Uterus (tissue), 2 donors: ENCODE results near the gene THG1L.

Experiments
- POLR2A ChIP-seq, 2 donors: fragments of 450-650 bp; IDR thresholded peaks; one replicate each; pipeline ENCODE4 v1.6.1; 2016; ENCODE audit warnings: antibody characterized with exemption in 2 of 2, mild to moderate bottlenecking in 1 of 2, moderate library complexity in 1 of 2
- TF ChIP-seq, protein P1 (sequence below), 4 experiments: fragments of 200-600 bp in 2 of 4; fragments of 450-650 bp in 2 of 4; sonication (generic) in 2 of 4; IDR thresholded peaks; one replicate each; pipeline ENCODE4 v1.5.1; 2016 to 2019; ENCODE audit warnings: antibody characterized with exemption in 4 of 4, mild to moderate bottlenecking in 2 of 4, moderate library complexity in 1 of 4

DNA sequence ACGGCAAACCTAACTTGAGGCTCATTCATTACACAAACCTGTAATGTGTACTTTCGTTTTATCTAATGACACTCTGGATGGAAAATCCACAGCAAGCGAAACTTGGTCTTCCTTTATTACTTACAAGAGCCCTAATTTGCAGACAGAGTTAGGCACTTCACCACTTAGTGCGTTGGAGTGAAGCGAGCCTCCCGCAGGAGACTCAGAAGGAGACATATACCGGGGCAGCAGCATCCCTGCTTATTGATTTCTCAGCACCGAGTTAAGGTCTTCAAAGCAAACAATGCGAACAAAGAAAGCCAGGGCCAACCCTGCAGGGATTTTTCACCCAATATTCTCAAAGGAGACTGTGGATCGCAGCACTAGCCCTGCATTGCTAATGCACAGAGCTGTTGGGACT lies 40.9 kb downstream of the THG1L start:
- TF ChIP-seq, protein P1, sequence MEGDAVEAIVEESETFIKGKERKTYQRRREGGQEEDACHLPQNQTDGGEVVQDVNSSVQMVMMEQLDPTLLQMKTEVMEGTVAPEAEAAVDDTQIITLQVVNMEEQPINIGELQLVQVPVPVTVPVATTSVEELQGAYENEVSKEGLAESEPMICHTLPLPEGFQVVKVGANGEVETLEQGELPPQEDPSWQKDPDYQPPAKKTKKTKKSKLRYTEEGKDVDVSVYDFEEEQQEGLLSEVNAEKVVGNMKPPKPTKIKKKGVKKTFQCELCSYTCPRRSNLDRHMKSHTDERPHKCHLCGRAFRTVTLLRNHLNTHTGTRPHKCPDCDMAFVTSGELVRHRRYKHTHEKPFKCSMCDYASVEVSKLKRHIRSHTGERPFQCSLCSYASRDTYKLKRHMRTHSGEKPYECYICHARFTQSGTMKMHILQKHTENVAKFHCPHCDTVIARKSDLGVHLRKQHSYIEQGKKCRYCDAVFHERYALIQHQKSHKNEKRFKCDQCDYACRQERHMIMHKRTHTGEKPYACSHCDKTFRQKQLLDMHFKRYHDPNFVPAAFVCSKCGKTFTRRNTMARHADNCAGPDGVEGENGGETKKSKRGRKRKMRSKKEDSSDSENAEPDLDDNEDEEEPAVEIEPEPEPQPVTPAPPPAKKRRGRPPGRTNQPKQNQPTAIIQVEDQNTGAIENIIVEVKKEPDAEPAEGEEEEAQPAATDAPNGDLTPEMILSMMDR (IDR thresholded peaks at IDR 0.05) = no peak
- TF ChIP-seq POLR2A (IDR thresholded peaks at IDR 0.05) = no peak
